HUES48 (cell line): ENCODE measurements around the gene AFDN.

ENCODE experiments used
- H3K27ac ChIP-seq: one replicate; pipeline ENCODE4 v1.7.0; 2013; ENCODE audit warnings: low read depth, low read length, inconsistent platforms
- H3K27me3 ChIP-seq: 2 replicates; pipeline ENCODE4 v1.6.1; 2013; ENCODE audit warnings: mild to moderate bottlenecking, low read length; ENCODE audit not compliant: control insufficient read depth, insufficient read depth
- H3K36me3 ChIP-seq: 2 replicates; pipeline ENCODE4 v1.6.1; 2013; ENCODE audit warnings: low read length; ENCODE audit not compliant: control insufficient read depth, insufficient read depth
- H3K4me1 ChIP-seq: 2 replicates; pipeline ENCODE4 v1.6.1; 2013; ENCODE audit warnings: mild to moderate bottlenecking, low read length; ENCODE audit not compliant: control insufficient read depth, insufficient read depth
- H3K4me3 ChIP-seq: 2 replicates; pipeline ENCODE4 v1.5.1; 2013; ENCODE audit warnings: mild to moderate bottlenecking, low read depth, low read length
- H3K9ac ChIP-seq: 2 replicates; pipeline ENCODE4 v1.6.1; 2013; ENCODE audit warnings: mild to moderate bottlenecking, low read depth, low read length, moderate library complexity
- H3K9me3 ChIP-seq: 2 replicates; pipeline ENCODE4 v1.6.1; 2013; ENCODE audit warnings: low read length; ENCODE audit not compliant: control insufficient read depth, insufficient read depth

AFDN gene

GRCh38 chr6:167806061-167806700 lies 20.5 kb upstream of the AFDN start:
- no peaks in the 10 kb centered on the region for H3K9me3 ChIP-seq
- H3K4me1 ChIP-seq, result no peaks in the 10 kb centered on the region
- H3K4me3 ChIP-seq, result no peak overlapping the region
- H3K27me3 ChIP-seq, result no peaks in the 10 kb centered on the region
- no peaks in the 10 kb centered on the region for H3K36me3 ChIP-seq
- no peak overlapping the region for H3K9ac ChIP-seq
- no peak overlapping the region for H3K27ac ChIP-seq

- H3K9me3 ChIP-seq, result no peaks in the 10 kb centered on the region
- no peak overlapping the region for H3K4me3 ChIP-seq
- no peaks in the 10 kb centered on the region for H3K36me3 ChIP-seq
- no peaks in the 10 kb centered on the region for H3K27me3 ChIP-seq
- H3K4me1 ChIP-seq, result no peaks in the 10 kb centered on the region
- no peak overlapping the region for H3K9ac ChIP-seq
- no peak overlapping the region for H3K27ac ChIP-seq
Measured at GRCh38 chr6:167807200-167807599, 19.5 kb upstream of the AFDN start.

- no peak overlapping the region for H3K9ac ChIP-seq
- no peaks in the 10 kb centered on the region for H3K36me3 ChIP-seq
- H3K4me1 ChIP-seq, result no peaks in the 10 kb centered on the region
- H3K27me3 ChIP-seq, result no peaks in the 10 kb centered on the region
- no peak overlapping the region for H3K27ac ChIP-seq
- no peaks in the 10 kb centered on the region for H3K9me3 ChIP-seq
- no peak overlapping the region for H3K4me3 ChIP-seq
Measured at GRCh38 chr6:167807756-167808155, 19.0 kb upstream of the AFDN start.

GRCh38 chr6:167811040-167811439 lies 15.7 kb upstream of the AFDN start:
- no peak overlapping the region for H3K9ac ChIP-seq
- H3K4me1 ChIP-seq, result no peaks in the 10 kb centered on the region
- no peak overlapping the region for H3K4me3 ChIP-seq
- no peaks in the 10 kb centered on the region for H3K9me3 ChIP-seq
- no peaks in the 10 kb centered on the region for H3K27me3 ChIP-seq
- no peaks in the 10 kb centered on the region for H3K36me3 ChIP-seq
- H3K27ac ChIP-seq, result no peak overlapping the region

- no peaks in the 10 kb centered on the region for H3K4me1 ChIP-seq
- no peak overlapping the region for H3K4me3 ChIP-seq
- no peaks in the 10 kb centered on the region for H3K36me3 ChIP-seq
- H3K27me3 ChIP-seq, result no peaks in the 10 kb centered on the region
- no peaks in the 10 kb centered on the region for H3K9me3 ChIP-seq
- no peak overlapping the region for H3K9ac ChIP-seq
- H3K27ac ChIP-seq, result no peak overlapping the region
Measured at GRCh38 chr6:167811442-167812087, 15.1 kb upstream of the AFDN start.

- Histone ChIP-seq H3K27me3 (no peaks in the 10 kb centered on the region), H3K27ac (no peak overlapping the region), H3K36me3 (no peaks in the 10 kb centered on the region), H3K9me3 (no peaks in the 10 kb centered on the region), H3K9ac (no peak overlapping the region), H3K4me1 (peaks cover 3% of the 10 kb centered on the region), H3K4me3 (no peak overlapping the region)
Measured at GRCh38 chr6:167812088-167812487, 14.6 kb upstream of the AFDN start.

- Histone ChIP-seq H3K27me3 (no peaks in the 10 kb centered on the region), H3K9me3 (no peaks in the 10 kb centered on the region), H3K4me1 (peaks cover 15% of the 10 kb centered on the region), H3K36me3 (no peaks in the 10 kb centered on the region), H3K9ac (no peak overlapping the region), H3K4me3 (no peak overlapping the region), H3K27ac (no peak overlapping the region)
Measured at GRCh38 chr6:167815296-167815980, 11.3 kb upstream of the AFDN start.

GRCh38 chr6:167817016-167817415 lies 9.7 kb upstream of the AFDN start:
- H3K36me3 ChIP-seq, result no peaks in the 10 kb centered on the region; the same call in 1 of the 2 replicates
- peak overlapping the region; percentile 35; the same call in 1 of the 2 replicates for H3K9ac ChIP-seq
- H3K9me3 ChIP-seq, result no peaks in the 10 kb centered on the region
- peaks cover 15% of the 10 kb centered on the region for H3K4me1 ChIP-seq
- no peak overlapping the region for H3K27ac ChIP-seq
- no peak overlapping the region for H3K4me3 ChIP-seq
- H3K27me3 ChIP-seq, result no peaks in the 10 kb centered on the region

- H3K27me3 ChIP-seq, result no peaks in the 10 kb centered on the region
- no peak overlapping the region for H3K4me3 ChIP-seq
- H3K27ac ChIP-seq, result peak overlapping the region; percentile 1
- no peaks in the 10 kb centered on the region; the same call in 1 of the 2 replicates for H3K36me3 ChIP-seq
- H3K9me3 ChIP-seq, result no peaks in the 10 kb centered on the region
- H3K9ac ChIP-seq, result no peak overlapping the region
- H3K4me1 ChIP-seq, result peaks cover 15% of the 10 kb centered on the region
Measured at GRCh38 chr6:167817729-167818128, 9.0 kb upstream of the AFDN start.

- peaks cover 10% of the 10 kb centered on the region for H3K36me3 ChIP-seq
- H3K9ac ChIP-seq, result no peak overlapping the region
- H3K27ac ChIP-seq, result no peak overlapping the region
- H3K4me1 ChIP-seq, result peaks cover 17% of the 10 kb centered on the region
- no peaks in the 10 kb centered on the region for H3K9me3 ChIP-seq
- H3K27me3 ChIP-seq, result no peaks in the 10 kb centered on the region
- H3K4me3 ChIP-seq, result no peak overlapping the region
Measured at GRCh38 chr6:167819576-167819975, 7.1 kb upstream of the AFDN start.

- Histone ChIP-seq H3K4me1 (peaks cover 22% of the 10 kb centered on the region), H3K27me3 (no peaks in the 10 kb centered on the region), H3K9ac (no peak overlapping the region), H3K4me3 (no peak overlapping the region), H3K36me3 (peaks cover 10% of the 10 kb centered on the region), H3K27ac (no peak overlapping the region), H3K9me3 (no peaks in the 10 kb centered on the region)
Measured at GRCh38 chr6:167820681-167821080, 6.0 kb upstream of the AFDN start.
